Suprapubic skin (tissue), 3 donors: ENCODE results near the gene GALR3.

ENCODE experiments used
- POLR2AphosphoS5 ChIP-seq, 3 donors: sonication (generic); formaldehyde crosslinking; IDR thresholded peaks; one replicate each; pipeline ENCODE4 v1.6.1; 2017; ENCODE audit warnings: antibody characterized with exemption in 3 of 3
- TF ChIP-seq, protein P1 (sequence below), 2 donors: fragments of 200-600 bp in 1 of 2; fragments of 450-650 bp in 1 of 2; sonication (generic) in 1 of 2; IDR thresholded peaks; one replicate each; pipeline ENCODE4 v1.5.1; 2016 to 2019; ENCODE audit warnings: antibody characterized with exemption in 2 of 2, mild to moderate bottlenecking in 1 of 2, moderate library complexity in 1 of 2

DNA sequence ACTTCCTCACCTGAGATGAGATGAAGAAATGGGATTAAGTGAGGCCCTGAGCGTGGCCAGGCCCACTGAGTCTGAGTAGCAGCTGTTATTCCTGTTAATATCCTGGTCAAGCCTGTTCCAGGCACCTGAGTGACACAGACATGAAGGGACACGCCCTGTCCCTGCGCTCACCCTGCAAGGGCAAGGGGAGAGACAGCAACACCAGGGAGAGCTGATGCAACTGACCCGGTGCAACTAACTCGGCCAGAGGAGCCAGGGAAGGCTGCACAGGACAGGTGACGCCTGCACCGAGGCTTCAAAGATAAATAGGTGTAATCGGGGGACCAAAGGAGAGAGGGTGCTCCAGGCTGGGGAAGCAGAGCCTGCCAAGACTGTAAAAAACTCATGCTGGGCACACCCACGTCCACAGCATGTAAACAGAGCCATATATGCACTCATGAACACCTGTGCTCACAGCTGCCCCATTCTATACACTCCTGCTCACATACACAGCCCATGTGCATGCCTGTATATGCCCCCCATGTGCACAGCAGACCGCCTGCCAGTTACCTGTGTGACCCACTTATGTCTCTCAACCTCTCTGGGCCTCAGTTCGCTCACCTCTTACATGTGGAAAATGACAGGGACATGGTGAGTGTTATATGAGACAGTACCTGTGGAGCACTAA, 38.2 kb upstream of the GALR3 start:
- TF ChIP-seq POLR2AphosphoS5 (IDR thresholded peaks at IDR 0.05) = peak in 2 of 3 donors; percentile 41 to 58
- TF ChIP-seq, protein P1, sequence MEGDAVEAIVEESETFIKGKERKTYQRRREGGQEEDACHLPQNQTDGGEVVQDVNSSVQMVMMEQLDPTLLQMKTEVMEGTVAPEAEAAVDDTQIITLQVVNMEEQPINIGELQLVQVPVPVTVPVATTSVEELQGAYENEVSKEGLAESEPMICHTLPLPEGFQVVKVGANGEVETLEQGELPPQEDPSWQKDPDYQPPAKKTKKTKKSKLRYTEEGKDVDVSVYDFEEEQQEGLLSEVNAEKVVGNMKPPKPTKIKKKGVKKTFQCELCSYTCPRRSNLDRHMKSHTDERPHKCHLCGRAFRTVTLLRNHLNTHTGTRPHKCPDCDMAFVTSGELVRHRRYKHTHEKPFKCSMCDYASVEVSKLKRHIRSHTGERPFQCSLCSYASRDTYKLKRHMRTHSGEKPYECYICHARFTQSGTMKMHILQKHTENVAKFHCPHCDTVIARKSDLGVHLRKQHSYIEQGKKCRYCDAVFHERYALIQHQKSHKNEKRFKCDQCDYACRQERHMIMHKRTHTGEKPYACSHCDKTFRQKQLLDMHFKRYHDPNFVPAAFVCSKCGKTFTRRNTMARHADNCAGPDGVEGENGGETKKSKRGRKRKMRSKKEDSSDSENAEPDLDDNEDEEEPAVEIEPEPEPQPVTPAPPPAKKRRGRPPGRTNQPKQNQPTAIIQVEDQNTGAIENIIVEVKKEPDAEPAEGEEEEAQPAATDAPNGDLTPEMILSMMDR (IDR thresholded peaks at IDR 0.05) = no peak
